HG02763 (cell line): Measurements from ENCODE around the gene ARFGAP1.

Experiments
- ATAC-seq: cut with Tn5 transposase; IDR thresholded peaks from one replicate; pipeline ENCODE4 v1.9.1; 2021; ENCODE audit warnings: mild to moderate bottlenecking, moderate library complexity; ENCODE audit not compliant: unreplicated experiment

ARFGAP1 gene

GRCh38 chr20:63272105-63273058 lies at the start of gene ARFGAP1:
TSS of gene ARFGAP1 (plus strand) at chr20:63272813. CDS start at chr20:63275581, 2,768 bp downstream.
- peak; percentile 84 for ATAC-seq

DNA sequence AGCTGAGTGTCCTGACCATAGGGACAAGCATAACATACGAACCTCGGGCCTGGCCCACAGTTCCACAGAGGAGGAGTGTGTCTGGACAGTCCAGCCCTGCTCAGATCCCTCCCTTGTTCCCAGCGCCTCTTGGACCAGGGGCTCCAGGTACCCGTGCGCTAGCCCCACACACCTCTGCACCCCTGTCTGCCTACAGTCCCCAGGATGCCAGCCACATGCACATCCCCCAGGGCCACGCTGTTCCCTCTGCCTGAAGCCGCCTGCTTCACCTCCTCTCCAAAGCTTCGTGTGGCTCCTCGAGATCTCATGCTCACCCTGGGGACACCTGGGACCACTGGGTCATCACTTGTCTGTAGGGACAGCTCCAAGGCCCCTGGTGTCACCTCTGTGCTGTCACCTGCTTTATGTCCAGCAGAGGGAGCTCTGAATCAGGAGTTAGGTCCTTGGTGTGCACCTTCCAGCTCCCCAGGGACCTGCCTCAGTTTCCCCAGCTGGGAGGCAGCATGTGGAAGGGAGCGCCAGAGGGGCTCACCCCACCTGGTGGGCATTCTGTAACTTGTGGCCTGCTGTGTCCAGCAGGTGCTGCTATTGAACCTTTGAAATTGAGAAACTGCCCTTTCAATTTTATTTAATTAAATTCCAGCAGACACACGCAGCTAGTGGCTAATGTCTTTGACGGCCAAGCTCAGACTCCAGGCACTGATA lies 49.3 kb upstream of the ARFGAP1 start:
- no peak for ATAC-seq

DNA sequence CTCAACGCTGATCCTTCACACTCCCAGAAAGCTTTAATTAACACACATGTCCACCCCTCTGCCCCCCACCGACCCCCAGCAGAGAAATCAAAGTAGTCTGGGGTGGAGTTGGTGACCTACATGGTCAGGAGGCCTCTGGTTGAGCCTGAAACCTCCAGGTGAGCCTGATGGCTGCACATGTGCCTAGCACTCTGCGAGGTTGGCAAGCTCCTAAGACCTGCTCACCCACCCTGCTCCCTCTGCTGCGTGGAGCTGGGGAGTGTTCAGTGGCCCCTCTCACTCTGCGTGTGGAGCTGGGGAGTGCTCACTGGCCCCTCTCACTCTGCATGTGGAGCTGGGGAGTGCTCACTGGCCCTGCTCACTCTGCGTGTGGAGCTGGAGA lies 48.8 kb upstream of the ARFGAP1 start:
- ATAC-seq: no peak

DNA sequence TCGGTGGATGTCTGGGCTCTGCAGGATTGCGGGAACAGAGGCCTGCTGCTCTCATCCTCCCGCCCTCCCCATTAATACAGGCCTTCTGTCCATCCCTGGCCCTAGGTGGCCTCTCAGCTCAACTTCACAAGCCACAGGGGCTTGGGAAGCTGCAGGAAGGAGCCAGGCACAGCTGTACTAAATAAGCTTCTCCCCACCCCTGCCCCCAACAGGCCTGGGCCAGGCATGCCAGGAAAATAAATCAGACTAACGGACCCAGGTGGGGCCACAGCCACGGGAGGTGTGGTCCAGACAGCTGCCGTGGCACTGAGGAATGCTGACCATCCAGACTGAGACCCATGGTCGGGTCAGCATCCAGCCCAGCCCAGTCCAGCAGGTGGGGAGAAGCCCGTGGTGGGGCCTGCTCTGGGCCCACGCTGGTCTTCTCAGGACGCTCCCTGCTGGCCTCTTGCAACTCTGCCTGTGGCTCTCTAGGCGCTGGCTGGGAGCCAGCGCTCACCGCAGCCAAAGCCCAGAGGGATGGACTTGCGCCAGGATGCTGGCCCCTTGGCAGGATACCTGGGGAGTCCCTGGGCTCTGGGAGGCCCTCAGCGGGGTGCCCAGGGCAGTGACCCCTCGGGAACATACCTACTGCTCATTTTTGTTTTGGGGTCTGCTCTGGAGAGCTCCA lies 48.1 kb upstream of the ARFGAP1 start:
- no peak for ATAC-seq

DNA sequence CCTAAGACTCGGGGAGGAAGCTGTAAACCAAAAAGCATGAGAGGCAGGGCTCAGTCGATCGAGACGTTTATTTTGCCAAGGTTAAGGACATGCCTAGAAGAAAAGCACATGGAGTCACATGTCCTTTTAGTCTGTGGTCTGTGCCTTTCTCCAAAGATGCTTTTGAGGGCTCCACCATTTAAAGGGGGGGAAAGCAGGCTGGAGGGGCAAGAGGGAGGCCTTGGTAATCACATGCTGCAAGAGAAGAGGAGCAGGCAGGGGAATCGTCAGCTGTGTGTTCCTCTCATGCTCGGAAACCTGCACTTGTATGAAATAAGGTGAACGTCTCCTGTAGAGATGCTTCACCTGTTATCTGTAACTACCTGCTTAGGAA lies 47.5 kb upstream of the ARFGAP1 start:
- no peak for ATAC-seq

GRCh38 chr20:63226042-63226943 lies 46.3 kb upstream of the ARFGAP1 start:
- ATAC-seq: no peak

DNA sequence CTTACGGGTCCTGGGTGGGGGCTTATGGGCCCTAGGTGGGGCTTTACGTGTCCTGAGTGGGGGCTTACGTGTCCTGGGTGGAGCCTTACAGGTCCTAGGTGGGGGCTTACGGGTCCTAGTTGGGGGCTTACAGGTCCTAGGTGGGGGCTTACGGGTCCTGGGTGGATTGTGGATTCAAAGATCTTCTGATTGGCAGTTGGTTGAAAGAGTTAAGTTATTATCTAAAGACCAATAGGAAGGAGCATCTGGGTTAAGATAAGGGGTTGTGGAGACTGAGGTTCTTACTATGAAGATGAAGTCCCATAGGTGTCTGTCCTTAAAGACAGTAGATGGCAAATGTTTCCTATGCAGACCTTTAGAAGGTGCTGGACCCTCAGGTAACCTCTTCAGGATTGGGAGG lies 45.4 kb upstream of the ARFGAP1 start:
- no peak for ATAC-seq

DNA sequence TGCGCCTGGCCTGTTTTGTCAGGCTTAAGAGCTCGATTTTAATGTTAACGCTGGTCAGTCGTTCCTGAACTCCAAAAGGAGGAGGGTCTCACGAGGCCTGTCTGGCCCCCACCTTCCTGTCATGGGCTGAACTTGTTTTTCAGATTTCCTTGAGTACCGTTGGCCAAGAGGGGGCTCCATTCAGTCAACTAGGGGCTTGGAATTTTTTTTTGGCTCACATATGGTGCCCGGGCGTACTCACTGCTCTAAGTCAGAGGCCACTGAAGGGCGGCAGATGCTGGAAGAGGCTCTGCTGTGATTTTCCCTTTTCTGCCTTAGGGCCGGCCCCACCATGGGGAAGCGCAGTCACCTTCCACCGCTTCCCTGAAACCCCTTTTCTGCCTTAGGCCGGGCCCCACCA lies 43.8 kb upstream of the ARFGAP1 start:
- ATAC-seq: no peak

DNA sequence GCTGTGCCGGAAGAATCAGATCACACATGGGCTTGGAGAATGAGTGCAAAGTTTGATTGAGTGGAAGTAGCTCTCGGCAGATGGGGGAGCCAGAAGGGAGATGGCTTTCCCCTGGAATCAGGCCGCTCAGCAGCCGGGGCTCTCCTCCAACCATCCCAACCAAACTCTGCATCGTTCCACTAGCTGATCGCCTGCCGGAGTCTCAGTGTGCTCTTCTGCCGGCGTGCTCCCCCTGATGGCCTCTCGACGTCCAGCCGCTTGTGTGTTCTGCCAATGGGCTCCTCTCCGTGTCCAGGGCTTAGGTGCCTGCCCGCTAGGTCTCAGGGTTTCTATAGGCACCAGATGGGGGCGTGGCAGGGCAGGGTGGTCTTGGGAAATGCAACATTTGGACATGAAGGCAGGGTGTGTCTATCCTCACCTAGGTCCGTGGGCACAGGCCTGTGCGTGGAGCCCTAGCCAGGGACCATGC lies 41.8 kb upstream of the ARFGAP1 start:
- no peak for ATAC-seq

- no peak for ATAC-seq
Measured at GRCh38 chr20:63232235-63233060, 40.2 kb upstream of the ARFGAP1 start.

DNA sequence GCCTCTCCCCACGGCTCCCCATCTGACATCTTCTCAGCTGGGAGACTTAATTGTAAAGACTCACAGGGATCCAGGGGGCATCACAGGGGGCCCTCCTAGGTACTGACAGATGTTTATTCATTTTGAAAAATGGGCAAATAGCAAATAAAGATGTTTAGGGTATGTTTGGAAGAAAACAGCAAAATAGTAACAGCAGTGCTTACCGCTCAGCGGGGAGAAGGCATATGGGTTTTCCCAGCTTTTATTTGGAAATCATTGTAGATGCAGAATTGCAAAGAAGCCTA lies 39.6 kb upstream of the ARFGAP1 start:
- ATAC-seq: no peak

DNA sequence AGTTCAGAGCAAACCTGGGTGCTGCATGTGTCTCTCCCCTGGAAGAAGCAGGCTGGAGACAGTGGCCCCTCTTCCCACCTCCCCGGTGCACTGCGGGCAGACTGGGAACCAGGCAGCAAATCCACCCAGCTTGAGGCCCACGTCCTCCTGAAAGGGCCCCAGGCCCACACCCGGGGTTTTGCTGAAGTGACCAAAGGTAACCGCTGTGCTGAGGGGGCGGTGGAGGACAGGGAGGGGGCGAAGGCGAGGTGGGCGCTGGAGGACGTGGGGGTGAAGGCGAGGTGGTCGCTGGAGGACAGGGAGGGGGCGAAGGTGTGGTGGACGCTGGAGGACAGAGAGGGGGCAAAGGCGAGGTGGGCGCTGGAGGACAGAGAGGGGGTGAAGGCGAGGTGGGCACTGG lies 38.7 kb upstream of the ARFGAP1 start:
- ATAC-seq: no peak

DNA sequence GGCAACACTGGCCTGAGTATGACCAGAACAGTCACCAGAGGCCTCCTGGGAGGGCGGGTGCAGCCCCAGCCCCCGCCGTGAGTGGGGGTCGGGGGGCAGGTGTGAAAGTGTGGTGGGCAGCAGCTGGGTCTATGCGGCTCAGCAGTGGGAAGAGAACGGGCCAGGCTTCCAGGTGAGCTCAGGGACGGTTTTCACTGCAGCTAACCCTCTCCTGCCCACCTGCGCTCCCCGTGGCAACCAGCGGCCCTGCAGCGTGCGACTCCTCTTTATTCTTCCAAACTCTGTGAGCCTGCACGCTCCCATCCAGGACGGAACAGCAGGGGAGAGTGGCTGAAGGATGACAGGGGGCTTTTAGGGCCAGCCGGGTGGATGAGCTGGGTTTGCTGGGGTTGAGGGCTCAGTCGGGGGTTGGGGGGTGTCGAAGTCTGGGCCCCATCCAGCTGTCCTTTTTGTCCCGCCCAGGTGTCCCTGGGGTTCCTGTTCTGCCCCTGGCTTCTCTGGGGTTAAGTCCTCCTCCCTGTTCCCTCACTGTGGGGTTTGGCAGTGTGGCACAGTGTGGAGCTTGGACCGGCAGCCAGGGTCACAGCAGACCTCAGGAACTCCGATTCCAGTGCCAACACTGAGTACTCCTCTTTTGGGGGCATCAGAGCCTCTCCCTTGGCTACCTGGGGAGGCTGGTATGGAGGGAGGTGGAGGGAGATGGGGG lies 37.8 kb upstream of the ARFGAP1 start:
- no peak for ATAC-seq

- ATAC-seq: no peak
Measured at GRCh38 chr20:63235399-63235983, 37.1 kb upstream of the ARFGAP1 start, which contains the start of gene BIRC7. TSS of gene BIRC7 (plus strand) at chr20:63235905. CDS start at chr20:63236097, 192 bp downstream.

GRCh38 chr20:63236116-63236837 lies 36.3 kb upstream of the ARFGAP1 start:
- ATAC-seq: no peak

DNA sequence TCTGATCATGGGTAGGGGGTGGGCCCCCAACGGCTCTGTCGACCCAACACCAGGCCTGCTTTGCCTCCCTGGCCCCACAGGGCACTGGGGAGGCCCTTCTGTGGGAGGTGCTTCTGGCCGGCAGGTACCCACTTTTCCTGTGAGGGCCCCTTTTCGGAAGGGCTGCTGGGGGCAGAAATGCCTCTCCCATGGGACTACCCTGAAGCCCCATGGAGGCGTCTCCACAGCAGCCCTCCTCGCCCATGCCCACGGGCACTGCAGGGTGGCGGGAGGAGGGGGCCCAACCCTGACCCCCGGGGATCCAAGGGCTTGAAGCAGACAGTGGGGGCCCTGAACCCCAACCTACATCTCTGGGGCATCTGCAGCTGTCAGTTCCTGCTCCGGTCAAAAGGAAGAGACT lies 34.6 kb upstream of the ARFGAP1 start:
- ATAC-seq: no peak

GRCh38 chr20:63238514-63239125 lies 34.0 kb upstream of the ARFGAP1 start:
- ATAC-seq: no peak

DNA sequence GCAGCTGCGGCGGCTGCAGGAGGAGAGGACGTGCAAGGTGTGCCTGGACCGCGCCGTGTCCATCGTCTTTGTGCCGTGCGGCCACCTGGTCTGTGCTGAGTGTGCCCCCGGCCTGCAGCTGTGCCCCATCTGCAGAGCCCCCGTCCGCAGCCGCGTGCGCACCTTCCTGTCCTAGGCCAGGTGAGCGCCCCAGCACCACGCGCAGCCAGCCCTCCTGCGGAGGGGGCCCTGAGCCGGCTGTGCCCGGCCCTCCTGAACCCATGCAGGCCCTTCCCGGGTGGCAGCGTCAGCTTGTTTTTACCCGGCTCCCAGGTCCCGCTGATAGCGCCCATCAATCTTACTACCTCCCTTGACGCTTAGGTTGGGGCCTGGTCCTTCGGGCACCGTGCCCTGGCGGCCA lies 33.2 kb upstream of the ARFGAP1 start:
- no peak for ATAC-seq
